GM23338 (cell line): ENCODE results near the gene SLC35F2. TPM values are rescaled to one million over a fixed set of nuclear protein-coding genes. Genes with fewer than 3 reads are reported as not detected.

Experiments
- ATAC-seq: fragments of 200-7000 bp; cut with Tn5 transposase; 3 replicates; pipeline ENCODE4 v1.9.1; 2020
- DNase-seq: peaks from one replicate; pipeline ENCODE4 v3.0.0-alpha.2; 2015; ENCODE audit warnings: low spot score
- H2AFZ ChIP-seq: fragments of 200-600 bp; sonication (generic); 2 replicates; pipeline ENCODE4 v1.8.0; 2016; ENCODE audit warnings: antibody characterized with exemption, mild to moderate bottlenecking, moderate library complexity
- H3F3A ChIP-seq: fragments of 200-600 bp; sonication (generic); replicated peaks from 2 replicates; pipeline ENCODE4 v1.8.0; 2017; ENCODE audit warnings: antibody characterized with exemption, mixed run types, low read depth
- H3K27ac ChIP-seq: fragments of 200-600 bp; sonication (generic); 2 replicates; pipeline ENCODE4 v1.6.1; 2016; ENCODE audit warnings: low read depth
- H3K27me3 ChIP-seq: fragments of 200-600 bp; sonication (generic); 2 replicates; pipeline ENCODE4 v1.8.0; 2016; ENCODE audit warnings: mild to moderate bottlenecking, mixed run types, moderate library complexity; ENCODE audit not compliant: insufficient read depth
- H3K36me3 ChIP-seq: fragments of 200-600 bp; sonication (generic); 2 replicates; pipeline ENCODE4 v1.8.0; 2016; ENCODE audit warnings: mild to moderate bottlenecking; ENCODE audit not compliant: insufficient read depth
- H3K4me1 ChIP-seq: fragments of 200-600 bp; sonication (generic); 2 replicates; pipeline ENCODE4 v1.8.0; 2016; ENCODE audit warnings: mild to moderate bottlenecking, moderate library complexity; ENCODE audit not compliant: insufficient read depth
- H3K4me2 ChIP-seq: fragments of 200-600 bp; sonication (generic); 2 replicates; pipeline ENCODE4 v1.7.1; 2017; ENCODE audit warnings: mixed run types
- H3K4me3 ChIP-seq: fragments of 200-600 bp; sonication (generic); 2 replicates; pipeline ENCODE4 v1.6.1; 2016; ENCODE audit warnings: mixed run types
- H3K79me2 ChIP-seq: fragments of 200-600 bp; sonication (generic); replicated peaks from 2 replicates; pipeline ENCODE4 v1.8.0; 2017; ENCODE audit warnings: mild to moderate bottlenecking; ENCODE audit not compliant: insufficient read depth
- H3K9me2 ChIP-seq: fragments of 200-600 bp; sonication (generic); 2 replicates; pipeline ENCODE4 v1.8.0; 2017; ENCODE audit not compliant: insufficient read depth
- H4K20me1 ChIP-seq: fragments of 200-600 bp; sonication (generic); replicated peaks from 2 replicates; pipeline ENCODE4 v1.8.0; 2017; ENCODE audit warnings: mild to moderate bottlenecking; ENCODE audit not compliant: insufficient read depth
- H3K27ac Mint-ChIP-seq: 2 replicates; pipeline ENCODE4 v1.8.0; 2020; ENCODE audit warnings: inconsistent platforms, mild to moderate bottlenecking, moderate library complexity, mixed read lengths
- H3K27me3 Mint-ChIP-seq: 3 replicates; pipeline ENCODE4 v1.8.0; 2022; ENCODE audit warnings: low read depth, mild to moderate bottlenecking, moderate library complexity, mixed read lengths, inconsistent platforms; ENCODE audit not compliant: insufficient read depth, poor library complexity
- H3K36me3 Mint-ChIP-seq: 3 replicates; pipeline ENCODE4 v1.8.0; 2021; ENCODE audit warnings: low read depth, mild to moderate bottlenecking, inconsistent platforms, moderate library complexity, mixed read lengths
- H3K4me1 Mint-ChIP-seq: 3 replicates; pipeline ENCODE4 v1.8.0; 2020; ENCODE audit warnings: mild to moderate bottlenecking, inconsistent platforms, mixed read lengths
- H3K4me3 Mint-ChIP-seq: 3 replicates; pipeline ENCODE4 v1.8.0; 2021; ENCODE audit warnings: moderate library complexity, mild to moderate bottlenecking, inconsistent platforms, mixed read lengths
- H3K9me3 Mint-ChIP-seq: 3 replicates; pipeline ENCODE4 v1.8.0; 2020; ENCODE audit warnings: moderate library complexity, mild to moderate bottlenecking, inconsistent platforms, mixed read lengths
- CTCF ChIP-seq, 2 experiments: fragments of 200-600 bp in 1 of 2; sonication (generic) in 1 of 2; conservative IDR thresholded peaks; 2 replicates each; pipeline versions ENCODE4 v1.5.1 to v1.6.1; 2016 to 2017; ENCODE audit warnings: antibody characterized with exemption in 2 of 2, low read depth in 2 of 2, mild to moderate bottlenecking in 2 of 2, moderate library complexity in 1 of 2
- EZH2 ChIP-seq: fragments of 200-600 bp; sonication (generic); IDR thresholded peaks from one replicate; pipeline ENCODE4 v1.8.0; 2017; ENCODE audit warnings: antibody characterized with exemption, mild to moderate bottlenecking, low read depth; ENCODE audit not compliant: unreplicated experiment
- EZH2phosphoT487 ChIP-seq: fragments of 200-600 bp; sonication (generic); IDR thresholded peaks from one replicate; pipeline ENCODE4 v1.8.1; 2018; ENCODE audit warnings: antibody characterized with exemption; ENCODE audit not compliant: unreplicated experiment
- NANOG ChIP-seq: IDR thresholded peaks from 2 replicates; pipeline ENCODE4 v1.6.1; 2016; ENCODE audit warnings: antibody characterized with exemption, borderline replicate concordance
- POLR2AphosphoS5 ChIP-seq: IDR thresholded peaks from 2 replicates; pipeline ENCODE4 v1.6.1; 2016; ENCODE audit warnings: antibody characterized with exemption, low read depth
- ZNF331 ChIP-seq: fragments of 250-450 bp; sonication (Bioruptor Pico); IDR thresholded peaks from 2 replicates; pipeline ENCODE4 v1.5.0; 2020; ENCODE audit warnings: low read depth, mild to moderate bottlenecking, moderate library complexity
- ZNF462 ChIP-seq: fragments of 250-450 bp; sonication (Bioruptor Pico); IDR thresholded peaks from 2 replicates; pipeline ENCODE4 v1.5.0; 2020; ENCODE audit warnings: mild to moderate bottlenecking, moderate library complexity
- polyA plus RNA-seq: library from polyadenylated mRNA; unstranded; fragments of >200 nt; fragmentation: Nextera tagmentation; extraction: Ambion mirVana; gene quantifications from 2 replicates; pipeline ENCODE4 v1.2.1, GENCODE V29; 2016
- total RNA-seq: library from RNA; depleted of rRNA; stranded (reverse); fragments of >200 nt; shearing (Covaris generic); gene quantifications from 2 replicates; pipeline ENCODE4 v1.2.3, GENCODE V29; 2014

Gene SLC35F2
- total and polyA plus RNA-seq, 2 experiments from 2014 or later = 25.2 to 32.5 TPM

DNA sequence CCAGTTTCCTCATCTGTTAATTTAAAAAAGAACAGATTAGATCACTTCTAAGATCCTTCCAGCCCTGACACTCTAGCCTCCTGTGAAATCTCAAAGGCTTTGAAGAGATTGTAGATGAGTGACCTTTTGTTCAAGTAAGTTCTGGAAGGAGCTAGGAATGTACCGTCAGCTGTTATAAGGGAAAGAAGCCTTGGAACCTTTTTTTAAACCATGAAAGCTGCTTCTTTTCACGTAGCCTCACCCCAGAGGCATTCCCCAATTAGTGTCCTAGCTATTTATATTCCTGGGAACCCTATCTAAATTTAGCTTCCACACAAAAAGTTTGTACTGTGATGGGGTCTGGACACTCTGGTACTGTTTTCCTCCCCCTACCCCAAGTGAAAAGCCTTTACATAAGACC, 111.0 kb downstream of the SLC35F2 start:
- no peak overlapping the region for H3K4me3 Mint-ChIP-seq
- Histone ChIP-seq H2AFZ (no peak overlapping the region), H3K4me3 (no peak overlapping the region), H3F3A (no peaks in the 10 kb centered on the region), H3K4me2 (no peak overlapping the region), H3K4me1 (no peaks in the 10 kb centered on the region), H4K20me1 (no peaks in the 10 kb centered on the region), H3K79me2 (no peaks in the 10 kb centered on the region), H3K27me3 (no peaks in the 10 kb centered on the region), H3K36me3 (no peaks in the 10 kb centered on the region), H3K27ac (no peak overlapping the region), H3K9me2 (no peaks in the 10 kb centered on the region)
- ATAC-seq (no peak), DNase-seq (peak; percentile 13)
- no peaks in the 10 kb centered on the region for H3K9me3 Mint-ChIP-seq
- no peaks in the 10 kb centered on the region for H3K36me3 Mint-ChIP-seq
- H3K4me1 Mint-ChIP-seq = peaks cover 4% of the 10 kb centered on the region; the same call in 1 of the 3 replicates
- no peak overlapping the region for H3K27ac Mint-ChIP-seq
- TF ChIP-seq ZNF331 = no peak
- no peak for TF ChIP-seq ZNF462
- TF ChIP-seq NANOG = no peak
- TF ChIP-seq EZH2 = no peak
- TF ChIP-seq EZH2phosphoT487 = no peak
- TF ChIP-seq CTCF (conservative IDR thresholded peaks at IDR 0.05; ENCODE audit: low read depth in 2 of 2) = no peak
- no peak for TF ChIP-seq POLR2AphosphoS5
- peaks cover 6% of the 10 kb centered on the region for H3K27me3 Mint-ChIP-seq
